ENCODE results near the gene CMPK2.

- no peak for TF ChIP-seq POLR2AphosphoS5 (IDR thresholded peaks at IDR 0.05; ENCODE audit: low read depth, low read length)
- no peak for TF ChIP-seq POLR2A (IDR thresholded peaks at IDR 0.05; ENCODE audit: low read depth, low read length)
Measured at GRCh38 chr2:6913415-6914157, 47.9 kb upstream of the CMPK2 start.

Data from GM12892 (cell line).